Omental fat pad (tissue), 4 donors: ENCODE measurements around the gene NCOA7. TPM values are rescaled to one million over a fixed set of nuclear protein-coding genes. Genes with fewer than 3 reads are reported as not detected.

ENCODE experiments used
- ATAC-seq: fragments of 150-250 bp; one replicate; pipeline ENCODE4 v1.9.1; 2016; ENCODE audit warnings: mild to moderate bottlenecking, moderate library complexity; ENCODE audit not compliant: low FRiP score
- DNase-seq: peaks from one replicate; pipeline ENCODE4 v3.0.0-alpha.2; 2019; ENCODE audit warnings: low spot score
- total RNA-seq, 4 donors: library from RNA; depleted of rRNA; stranded (reverse); fragments of >200 nt; gene quantifications; one replicate each; pipeline ENCODE4 v1.1.0, GENCODE V29; 2016
- TF ChIP-seq, protein P1 (sequence below), 3 donors: fragments of 450-650 bp; IDR thresholded peaks; one replicate each; pipeline ENCODE4 v1.5.1; 2016 to 2017; ENCODE audit warnings: antibody characterized with exemption in 3 of 3, mild to moderate bottlenecking in 3 of 3, moderate library complexity in 2 of 3

Gene NCOA7
- total RNA-seq, 4 donors from 2014 or later = 35.3 to 137 (median 53.1) TPM

DNA sequence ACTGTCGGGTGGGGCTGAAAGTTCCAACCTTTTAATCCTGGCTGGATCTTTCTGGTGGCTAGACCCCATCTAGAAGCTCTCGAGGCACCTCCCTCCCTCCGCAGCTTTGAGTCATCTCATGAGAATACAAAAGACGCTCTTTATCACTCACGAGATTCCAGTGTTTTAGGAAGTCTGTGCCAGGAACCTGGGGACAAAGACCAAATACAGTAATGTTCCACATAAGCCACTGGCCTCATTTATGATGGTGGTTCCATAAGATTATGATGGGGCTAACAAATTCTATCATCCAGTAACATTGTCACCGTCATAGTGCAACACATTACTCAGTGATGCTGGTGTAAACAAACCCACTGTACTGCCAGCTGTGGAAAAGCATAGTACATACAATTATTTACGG, 48.7 kb downstream of the NCOA7 start:
- no peak for ATAC-seq
- DNase-seq = no peak
- TF ChIP-seq, protein P1, sequence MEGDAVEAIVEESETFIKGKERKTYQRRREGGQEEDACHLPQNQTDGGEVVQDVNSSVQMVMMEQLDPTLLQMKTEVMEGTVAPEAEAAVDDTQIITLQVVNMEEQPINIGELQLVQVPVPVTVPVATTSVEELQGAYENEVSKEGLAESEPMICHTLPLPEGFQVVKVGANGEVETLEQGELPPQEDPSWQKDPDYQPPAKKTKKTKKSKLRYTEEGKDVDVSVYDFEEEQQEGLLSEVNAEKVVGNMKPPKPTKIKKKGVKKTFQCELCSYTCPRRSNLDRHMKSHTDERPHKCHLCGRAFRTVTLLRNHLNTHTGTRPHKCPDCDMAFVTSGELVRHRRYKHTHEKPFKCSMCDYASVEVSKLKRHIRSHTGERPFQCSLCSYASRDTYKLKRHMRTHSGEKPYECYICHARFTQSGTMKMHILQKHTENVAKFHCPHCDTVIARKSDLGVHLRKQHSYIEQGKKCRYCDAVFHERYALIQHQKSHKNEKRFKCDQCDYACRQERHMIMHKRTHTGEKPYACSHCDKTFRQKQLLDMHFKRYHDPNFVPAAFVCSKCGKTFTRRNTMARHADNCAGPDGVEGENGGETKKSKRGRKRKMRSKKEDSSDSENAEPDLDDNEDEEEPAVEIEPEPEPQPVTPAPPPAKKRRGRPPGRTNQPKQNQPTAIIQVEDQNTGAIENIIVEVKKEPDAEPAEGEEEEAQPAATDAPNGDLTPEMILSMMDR (IDR thresholded peaks at IDR 0.05) = no peak

DNA sequence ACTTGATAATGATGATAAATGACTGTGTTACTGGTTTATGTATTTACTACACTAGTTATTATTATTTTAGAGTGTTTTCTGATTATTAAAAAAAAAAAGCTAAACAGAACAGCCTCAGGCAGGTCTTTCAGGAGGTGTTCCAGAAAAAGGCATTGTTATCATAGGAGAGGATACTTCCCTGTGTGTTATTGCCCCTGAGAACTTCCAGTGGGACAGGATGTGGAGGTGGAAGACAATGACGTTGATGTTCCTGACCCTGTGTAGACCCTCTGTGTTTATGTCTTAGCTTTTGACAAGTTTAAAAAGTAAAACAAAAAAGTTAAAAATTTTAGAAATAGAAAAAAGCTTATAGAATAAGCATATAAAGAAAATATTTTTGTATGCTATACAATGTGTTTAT, 49.1 kb downstream of the NCOA7 start:
- no peak for ATAC-seq
- TF ChIP-seq, protein P1 (IDR thresholded peaks at IDR 0.05) = no peak
- DNase-seq = no peak

DNA sequence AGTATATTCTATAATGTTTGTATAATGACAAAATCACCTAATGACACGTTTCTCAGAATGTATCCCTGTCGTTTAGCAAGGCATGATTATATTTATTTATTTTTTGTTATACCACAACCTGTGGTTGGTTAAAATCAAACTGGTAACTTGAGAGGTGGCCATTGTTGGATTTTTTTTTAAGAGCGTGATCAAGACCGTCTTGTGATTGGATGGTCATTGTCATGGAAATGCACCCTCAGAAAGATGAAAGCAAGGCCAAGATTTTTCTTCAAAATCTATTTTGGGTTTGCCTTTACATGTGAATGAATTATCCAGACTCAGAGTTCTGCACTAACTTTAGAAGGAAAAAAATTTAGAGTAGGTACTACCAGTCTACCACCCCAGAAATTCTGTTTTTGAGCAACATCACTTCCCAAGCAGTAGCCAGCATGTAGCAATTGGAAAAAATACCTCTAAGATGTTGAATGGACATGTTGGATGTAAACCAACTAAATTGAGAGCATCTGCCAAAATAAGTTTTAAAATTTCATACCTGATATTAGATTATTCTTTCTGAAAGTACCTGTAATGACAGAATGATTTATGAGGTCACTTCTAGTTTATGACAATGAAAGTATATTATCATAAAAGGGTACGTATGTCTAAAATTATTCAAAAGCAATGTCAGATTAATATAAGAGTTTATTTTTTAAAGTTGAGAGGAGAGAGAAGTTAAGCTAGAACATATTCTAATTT, 50.8 kb downstream of the NCOA7 start:
- ATAC-seq = no peak
- TF ChIP-seq, protein P1 (IDR thresholded peaks at IDR 0.05) = no peak
- DNase-seq = no peak

DNA sequence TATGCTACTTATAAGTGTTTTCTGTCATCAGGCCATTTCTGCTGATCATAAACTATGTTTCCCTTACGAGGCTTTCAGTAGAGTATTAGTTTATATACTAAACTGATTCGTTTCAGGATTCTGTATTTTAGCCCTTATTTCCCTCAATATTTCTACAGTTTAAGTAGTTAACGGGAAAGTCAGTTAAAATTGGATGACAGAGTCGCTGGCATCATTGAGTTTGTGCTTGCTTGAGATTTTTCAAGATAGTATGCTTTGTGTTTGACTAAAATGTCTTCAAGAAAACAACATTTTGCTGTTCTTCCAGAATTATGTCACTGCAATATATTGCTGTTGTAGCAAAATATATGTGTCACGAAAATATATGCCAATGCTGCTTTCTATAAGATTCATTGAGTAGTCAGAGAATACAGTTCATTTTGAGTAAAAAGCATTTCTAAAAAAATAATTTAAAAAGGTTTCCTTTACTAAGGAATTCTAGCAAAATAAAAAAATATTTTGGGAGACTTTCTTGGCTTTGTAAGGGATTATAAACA, 51.4 kb downstream of the NCOA7 start:
- TF ChIP-seq, protein P1 (IDR thresholded peaks at IDR 0.05) = no peak
- no peak for DNase-seq
- no peak for ATAC-seq

DNA sequence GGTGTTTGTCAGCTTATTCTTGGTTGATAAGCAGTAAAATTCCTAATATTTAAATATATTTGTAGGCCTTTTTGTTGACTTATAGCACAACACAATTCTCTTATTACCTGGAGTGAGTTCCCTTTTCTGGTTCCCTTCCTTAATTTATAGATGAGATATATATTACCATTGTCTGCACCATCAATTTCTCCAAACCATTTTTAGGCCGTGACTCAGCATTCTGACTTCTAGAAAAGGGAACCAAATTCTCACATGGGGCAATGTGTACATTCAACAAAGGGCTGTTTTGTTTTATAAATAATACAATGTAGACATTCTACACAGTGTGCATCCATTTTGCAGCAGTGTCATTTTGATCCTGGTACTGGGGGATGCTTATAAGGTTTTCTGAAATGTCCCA, 52.8 kb downstream of the NCOA7 start:
- DNase-seq = no peak
- no peak for ATAC-seq
- TF ChIP-seq, protein P1 (IDR thresholded peaks at IDR 0.05) = no peak

DNA sequence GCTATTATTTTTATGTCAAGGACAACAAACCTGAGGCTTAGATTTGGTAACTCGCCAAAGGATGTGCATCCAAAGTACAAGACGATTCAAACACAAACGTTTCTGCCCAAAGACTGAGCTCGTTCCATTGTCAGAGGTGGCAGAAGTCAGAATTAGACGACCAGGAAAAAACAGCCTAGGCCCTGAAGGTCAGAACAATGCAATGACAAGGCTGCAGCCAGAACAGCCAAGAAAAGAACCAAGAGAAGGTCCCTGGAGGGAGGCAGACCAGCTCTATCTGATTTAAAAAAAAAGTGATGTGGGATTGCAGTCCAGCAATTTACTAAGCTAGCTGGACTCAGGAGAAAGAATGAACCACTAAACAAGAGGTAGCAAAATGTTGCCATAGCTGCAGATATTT, 54.2 kb downstream of the NCOA7 start:
- no peak for ATAC-seq
- TF ChIP-seq, protein P1 (IDR thresholded peaks at IDR 0.05) = no peak

More for the DNA sequence above, 54.2 kb downstream of the NCOA7 start:
- no peak for DNase-seq
